Measurements from ENCODE around the gene CGAS. TPM values are rescaled to one million over a fixed set of nuclear protein-coding genes. Genes with fewer than 3 reads are reported as not detected.
A peak's percentile ranks its signal among the peaks of the same experiment; 100 is the strongest.

CGAS gene
- total and polyA plus RNA-seq, 2 donors (not counting 1 experiment from before 2014, with no cell fraction given): 1.6 to 5.0 TPM

- Histone ChIP-seq H3K9ac (ENCODE audit: insufficient read depth, low read length) (no peak overlapping the region), H3K36me3 (ENCODE audit: control insufficient read depth, insufficient read depth, low read length) (no peaks in the 10 kb centered on the region), H3K9me3 (ENCODE audit: control insufficient read depth, insufficient read depth, low read depth, low read length) (no peaks in the 10 kb centered on the region), H3K4me2 (ENCODE audit: extremely low read depth, insufficient read depth, low read length) (no peak overlapping the region), H3K4me1 (ENCODE audit: control insufficient read depth, extremely low read depth, insufficient read depth, low read length) (no peaks in the 10 kb centered on the region), H2AFZ (ENCODE audit: low read length) (no peak overlapping the region), H3K27ac (ENCODE audit: insufficient read depth, low read length) (no peak overlapping the region), H3K79me2 (ENCODE audit: control insufficient read depth, insufficient read depth, low read length) (no peaks in the 10 kb centered on the region), H3K4me3 (replicated peaks in 1 of 4; ENCODE audit: control extremely low read depth in 1 of 4, insufficient read depth in 1 of 4, low read depth in 3 of 4, low read length in 4 of 4) (no peak overlapping the region), H4K20me1 (ENCODE audit: control insufficient read depth, extremely low read depth, insufficient read depth, low read length) (no peaks in the 10 kb centered on the region), H3K27me3 (ENCODE audit: control insufficient read depth, insufficient read depth, low read length) (no peaks in the 10 kb centered on the region)
- no peak for DNase-seq (ENCODE audit: low read depth in 2 of 2)
- TF ChIP-seq EZH2 (IDR thresholded peaks at IDR 0.05; ENCODE audit: low read length, missing control alignments): no peak
- TF ChIP-seq CTCF (conservative IDR thresholded peaks at IDR 0.05 in 1 of 2, IDR thresholded peaks at IDR 0.05 in 1 of 2; ENCODE audit: low read depth in 1 of 2, low read length in 2 of 2): no peak
Measured at GRCh38 chr6:73435236-73435635, 16.9 kb downstream of the CGAS start.

GRCh38 chr6:73421534-73421933, 30.6 kb downstream of the CGAS start:
- Histone ChIP-seq H3K4me2 (ENCODE audit: extremely low read depth, insufficient read depth, low read length) (no peak overlapping the region), H3K9me3 (ENCODE audit: control insufficient read depth, insufficient read depth, low read depth, low read length) (no peaks in the 10 kb centered on the region), H3K4me3 (replicated peaks in 1 of 4; ENCODE audit: control extremely low read depth in 1 of 4, insufficient read depth in 1 of 4, low read depth in 3 of 4, low read length in 4 of 4) (no peak overlapping the region), H3K36me3 (ENCODE audit: control insufficient read depth, insufficient read depth, low read length) (no peaks in the 10 kb centered on the region), H3K79me2 (ENCODE audit: control insufficient read depth, insufficient read depth, low read length) (no peaks in the 10 kb centered on the region), H3K27me3 (ENCODE audit: control insufficient read depth, insufficient read depth, low read length) (no peaks in the 10 kb centered on the region), H4K20me1 (ENCODE audit: control insufficient read depth, extremely low read depth, insufficient read depth, low read length) (no peaks in the 10 kb centered on the region), H2AFZ (ENCODE audit: low read length) (no peak overlapping the region), H3K4me1 (ENCODE audit: control insufficient read depth, extremely low read depth, insufficient read depth, low read length) (no peaks in the 10 kb centered on the region), H3K27ac (ENCODE audit: insufficient read depth, low read length) (no peak overlapping the region), H3K9ac (ENCODE audit: insufficient read depth, low read length) (no peak overlapping the region)
- DNase-seq (ENCODE audit: low read depth in 2 of 2): no peak
- no peak for TF ChIP-seq EZH2 (IDR thresholded peaks at IDR 0.05; ENCODE audit: low read length, missing control alignments)
- TF ChIP-seq CTCF (conservative IDR thresholded peaks at IDR 0.05 in 1 of 2, IDR thresholded peaks at IDR 0.05 in 1 of 2; ENCODE audit: low read depth in 1 of 2, low read length in 2 of 2): no peak

- DNase-seq (ENCODE audit: low read depth in 2 of 2): peak; percentile 7 to 21
- TF ChIP-seq EZH2 (IDR thresholded peaks at IDR 0.05; ENCODE audit: low read length, missing control alignments) (no peak), CTCF (conservative IDR thresholded peaks at IDR 0.05 in 1 of 2, IDR thresholded peaks at IDR 0.05 in 1 of 2; ENCODE audit: low read depth in 1 of 2, low read length in 2 of 2) (no peak)
Measured at GRCh38 chr6:73418081-73418741, 33.9 kb downstream of the CGAS start.

More at GRCh38 chr6:73418081-73418741, 33.9 kb downstream of the CGAS start:
- H3K4me3 ChIP-seq (replicated peaks in 1 of 4; ENCODE audit: control extremely low read depth in 1 of 4, insufficient read depth in 1 of 4, low read depth in 3 of 4, low read length in 4 of 4): no peak overlapping the region
- H3K9ac ChIP-seq (ENCODE audit: insufficient read depth, low read length): no peak overlapping the region
- H3K4me2 ChIP-seq (ENCODE audit: extremely low read depth, insufficient read depth, low read length): no peak overlapping the region
- H3K79me2 ChIP-seq (ENCODE audit: control insufficient read depth, insufficient read depth, low read length): no peaks in the 10 kb centered on the region
- H3K36me3 ChIP-seq (ENCODE audit: control insufficient read depth, insufficient read depth, low read length): no peaks in the 10 kb centered on the region
- H2AFZ ChIP-seq (ENCODE audit: low read length): no peak overlapping the region
- H3K9me3 ChIP-seq (ENCODE audit: control insufficient read depth, insufficient read depth, low read depth, low read length): no peaks in the 10 kb centered on the region
- H4K20me1 ChIP-seq (ENCODE audit: control insufficient read depth, extremely low read depth, insufficient read depth, low read length): no peaks in the 10 kb centered on the region
- no peaks in the 10 kb centered on the region for H3K27me3 ChIP-seq (ENCODE audit: control insufficient read depth, insufficient read depth, low read length)
- no peak overlapping the region for H3K27ac ChIP-seq (ENCODE audit: insufficient read depth, low read length)
- no peaks in the 10 kb centered on the region for H3K4me1 ChIP-seq (ENCODE audit: control insufficient read depth, extremely low read depth, insufficient read depth, low read length)

Data from fibroblast of lung (primary cell).